Measurements from ENCODE around the gene HECW1. TPM values are rescaled to one million over a fixed set of nuclear protein-coding genes. Genes with fewer than 3 reads are reported as not detected.

Gene HECW1
- total and polyA plus RNA-seq, 10 of the 15 experiments (the other 5 are each of a cell fraction or from before 2014, with no cell fraction given) = under 0.01 to 0.31 (median 0.04) TPM; not detected in 3

GRCh38 chr7:43164757-43165156 lies 52.3 kb downstream of the HECW1 start (continued):
- TF ChIP-seq IRF3 (IDR thresholded peaks at IDR 0.05) (no peak), SMARCA5 (IDR thresholded peaks at IDR 0.05) (no peak), RAD21 (IDR thresholded peaks at IDR 0.05; ENCODE audit: insufficient read depth, low read depth, low read length) (no peak), ELK1 (IDR thresholded peaks at IDR 0.05; ENCODE audit: low read depth, low read length) (no peak), ZNF592 (IDR thresholded peaks at IDR 0.05) (no peak), SREBF2 (IDR thresholded peaks at IDR 0.05; ENCODE audit: low read length) (no peak), IRF4 (IDR thresholded peaks at IDR 0.05; ENCODE audit: low read depth, low read length) (peak; percentile 72), SREBF1 (IDR thresholded peaks at IDR 0.05; ENCODE audit: low read length) (no peak), NR2C1 (IDR thresholded peaks at IDR 0.05) (no peak), FOXK2 (IDR thresholded peaks at IDR 0.05) (no peak), RELA (IDR thresholded peaks at IDR 0.05; ENCODE audit: borderline replicate concordance, partially characterized antibody) (peak; percentile 48), TCF7 (IDR thresholded peaks at IDR 0.05; ENCODE audit: borderline replicate concordance) (no peak), DPF2 (IDR thresholded peaks at IDR 0.05) (peak; percentile 85), NRF1 (conservative IDR thresholded peaks at IDR 0.05; ENCODE audit: low read depth, low read length) (no peak), ZNF217 (IDR thresholded peaks at IDR 0.05) (peak; percentile 54; the same call in 1 of the 2 replicates), ATF7 (IDR thresholded peaks at IDR 0.05; ENCODE audit: low read depth) (peak; percentile 75), NFXL1 (IDR thresholded peaks at IDR 0.05; ENCODE audit: borderline replicate concordance) (no peak), SRF (IDR thresholded peaks at IDR 0.05; ENCODE audit: low read depth in 2 of 2, low read length in 2 of 2) (peak in 1 of 2 experiments; percentile 53; a peak in 1 of 4 replicates), ZBED1 (IDR thresholded peaks at IDR 0.05; ENCODE audit: borderline replicate concordance) (peak; percentile 74; the same call in 1 of the 2 replicates), ZNF24 (IDR thresholded peaks at IDR 0.05) (no peak), ATF3 (IDR thresholded peaks at IDR 0.05; ENCODE audit: borderline replicate concordance, extremely low read depth, low read depth, low read length) (no peak), NR2C2 (IDR thresholded peaks at IDR 0.05; ENCODE audit: borderline replicate concordance, control insufficient read depth, insufficient read length, low read depth) (no peak), ZBTB4 (CRISPR knock-in tag; IDR thresholded peaks at IDR 0.05) (no peak), ZZZ3 (IDR thresholded peaks at IDR 0.05; ENCODE audit: control insufficient read depth, insufficient read length, low read depth) (no peak)

Measured in GM12878 (cell line).